TTC549 (cell line): ENCODE results near the gene MEI1.
"Not testable (repeated sequence)": the region's sequence is repeated elsewhere in the genome, so short reads cannot be mapped to it uniquely, and the experiment has no call there.

Experiments used
- FAIRE-seq: peaks from 2 replicates; lab custom pipeline; 2012; peaks lifted over from hg19 to GRCh38; lab: Jason Lieb, UNC

Gene MEI1

DNA sequence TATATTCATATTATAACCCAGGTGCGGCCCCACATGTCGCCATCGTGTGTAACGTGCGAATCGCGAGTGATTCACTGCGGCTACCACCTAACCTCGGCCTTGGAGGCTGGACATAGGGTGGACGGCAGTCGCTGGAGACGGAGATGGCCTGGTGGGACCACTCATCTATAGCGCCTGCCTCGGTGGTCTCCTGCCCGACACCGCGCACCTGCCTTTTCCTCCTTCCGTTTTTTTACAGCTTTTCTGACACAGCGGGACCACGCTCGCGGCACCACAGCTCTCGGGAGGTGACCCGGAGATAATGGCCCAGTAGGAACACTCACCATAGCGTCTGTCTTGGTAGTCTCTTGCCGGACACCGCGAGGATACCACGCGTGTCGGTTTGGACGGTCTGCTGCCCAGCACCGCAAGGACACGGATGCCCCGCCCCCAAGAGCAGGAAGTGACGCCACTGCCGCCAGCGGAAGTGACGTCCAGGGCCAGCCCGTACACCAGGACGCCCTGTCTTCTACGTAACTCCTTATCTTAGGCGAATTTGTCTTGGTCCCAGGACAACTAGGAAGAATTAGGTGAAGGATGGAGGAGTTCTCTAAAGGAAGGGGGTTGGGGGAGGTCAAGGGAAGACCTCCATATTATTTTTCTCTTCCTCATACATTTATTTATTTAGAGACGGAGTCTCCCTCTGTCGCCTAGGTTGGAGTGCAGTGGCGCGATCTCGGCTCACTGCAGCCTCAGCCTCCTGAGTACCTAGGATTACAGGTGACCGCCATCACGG is 17.1 kb upstream of the MEI1 start:
- FAIRE-seq: peak; percentile 67

DNA sequence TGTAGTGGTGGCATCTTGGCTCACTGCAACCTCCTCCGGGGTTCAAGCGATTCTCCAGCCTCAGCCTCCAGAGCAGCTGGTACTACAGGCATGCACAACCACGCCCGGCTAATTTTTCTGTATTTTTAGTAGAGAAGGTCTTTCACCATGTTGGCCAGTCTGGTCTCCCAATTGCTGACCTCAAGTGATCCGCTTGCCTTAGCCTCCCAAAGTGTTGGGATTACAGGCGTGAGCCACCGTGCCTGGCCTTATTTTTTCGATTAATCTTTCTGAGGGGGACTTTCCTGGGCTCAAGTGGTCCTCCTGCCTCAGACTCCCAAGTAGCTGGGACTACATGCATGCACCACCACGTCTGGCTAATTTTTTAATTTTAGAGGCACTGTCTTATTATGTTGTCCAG is 16.3 kb upstream of the MEI1 start:
- no peak for FAIRE-seq

DNA sequence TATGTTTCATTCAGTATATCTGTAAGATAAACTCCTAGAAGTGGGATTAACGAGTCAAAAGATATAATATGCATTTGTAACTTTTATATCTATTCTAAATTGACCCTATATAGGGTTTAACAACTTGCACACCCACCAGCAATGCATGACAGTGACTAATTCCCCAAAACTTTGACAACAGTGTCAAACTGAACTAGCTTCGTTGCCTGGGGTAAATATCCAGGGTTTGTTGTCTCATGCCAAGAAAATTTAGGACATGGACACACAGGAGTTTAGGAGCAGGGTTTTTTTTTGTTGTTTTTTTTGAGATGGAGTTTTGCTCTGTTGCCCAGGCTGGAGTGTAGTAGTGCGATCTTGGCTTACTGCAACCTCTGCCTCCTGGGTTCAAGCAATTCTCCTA is 15.7 kb upstream of the MEI1 start:
- FAIRE-seq: no peak

DNA sequence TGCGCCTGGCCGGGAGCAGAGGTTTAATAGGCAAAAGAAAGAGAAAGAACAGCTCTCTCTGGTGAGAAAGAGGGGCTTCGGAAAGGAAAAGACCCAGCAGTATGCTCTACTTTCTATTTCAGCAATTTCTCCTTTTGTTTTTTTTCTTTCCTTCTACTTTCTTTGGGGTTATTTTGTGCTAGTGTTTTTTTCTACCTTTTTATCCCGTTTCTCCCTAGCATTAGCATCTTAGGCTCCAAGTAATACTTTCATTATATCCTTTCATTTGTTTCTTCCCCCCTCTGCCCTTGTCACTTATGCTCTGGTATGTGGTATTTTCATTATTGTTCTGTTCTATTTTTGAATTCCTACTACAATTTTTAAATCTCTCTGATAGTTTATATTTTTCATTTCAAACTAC is 15.1 kb upstream of the MEI1 start:
- FAIRE-seq: no peak

DNA sequence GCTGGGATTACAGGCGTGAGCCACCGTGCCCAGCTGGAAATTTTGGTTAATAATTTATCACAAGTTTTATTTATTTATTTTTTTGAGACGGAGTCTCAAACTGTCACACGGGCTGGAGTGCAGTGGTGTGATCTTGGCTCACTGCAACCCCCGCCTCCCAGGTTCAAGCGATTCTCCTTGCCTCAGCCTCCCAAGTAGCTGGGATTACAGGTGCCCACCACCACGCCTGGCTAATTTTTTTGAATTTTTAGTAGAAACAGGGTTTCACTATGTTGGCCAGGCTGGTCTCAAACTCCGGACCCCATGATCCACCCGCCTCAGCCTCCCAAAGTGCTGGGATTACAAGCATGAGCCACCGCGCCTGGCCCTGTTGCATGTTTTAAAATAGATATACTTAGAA is 12.4 kb upstream of the MEI1 start:
- FAIRE-seq: not testable (repeated sequence)

DNA sequence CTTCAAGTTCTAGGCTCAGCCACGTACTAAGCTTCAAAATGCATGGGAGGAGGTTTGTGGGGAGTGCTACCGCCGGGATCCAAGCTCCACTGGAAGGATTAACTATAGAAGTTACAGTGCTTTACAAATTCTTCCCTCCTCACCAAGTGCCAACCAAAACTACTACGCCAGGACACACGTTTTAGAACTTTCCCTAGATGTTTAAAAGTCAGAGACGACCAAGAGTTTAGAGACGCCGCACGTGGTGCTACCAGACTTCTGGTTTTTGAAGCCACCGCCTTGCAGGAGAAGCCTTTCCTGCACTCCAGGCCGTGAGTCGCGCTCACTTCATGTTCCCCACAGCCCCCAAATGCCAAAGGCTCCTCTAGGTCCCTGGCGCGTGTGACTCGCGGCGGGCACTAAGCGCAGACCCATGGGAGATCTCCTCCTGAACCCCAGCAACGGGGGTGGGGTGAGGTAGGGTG is 11.4 kb upstream of the MEI1 start:
- FAIRE-seq: no peak

DNA sequence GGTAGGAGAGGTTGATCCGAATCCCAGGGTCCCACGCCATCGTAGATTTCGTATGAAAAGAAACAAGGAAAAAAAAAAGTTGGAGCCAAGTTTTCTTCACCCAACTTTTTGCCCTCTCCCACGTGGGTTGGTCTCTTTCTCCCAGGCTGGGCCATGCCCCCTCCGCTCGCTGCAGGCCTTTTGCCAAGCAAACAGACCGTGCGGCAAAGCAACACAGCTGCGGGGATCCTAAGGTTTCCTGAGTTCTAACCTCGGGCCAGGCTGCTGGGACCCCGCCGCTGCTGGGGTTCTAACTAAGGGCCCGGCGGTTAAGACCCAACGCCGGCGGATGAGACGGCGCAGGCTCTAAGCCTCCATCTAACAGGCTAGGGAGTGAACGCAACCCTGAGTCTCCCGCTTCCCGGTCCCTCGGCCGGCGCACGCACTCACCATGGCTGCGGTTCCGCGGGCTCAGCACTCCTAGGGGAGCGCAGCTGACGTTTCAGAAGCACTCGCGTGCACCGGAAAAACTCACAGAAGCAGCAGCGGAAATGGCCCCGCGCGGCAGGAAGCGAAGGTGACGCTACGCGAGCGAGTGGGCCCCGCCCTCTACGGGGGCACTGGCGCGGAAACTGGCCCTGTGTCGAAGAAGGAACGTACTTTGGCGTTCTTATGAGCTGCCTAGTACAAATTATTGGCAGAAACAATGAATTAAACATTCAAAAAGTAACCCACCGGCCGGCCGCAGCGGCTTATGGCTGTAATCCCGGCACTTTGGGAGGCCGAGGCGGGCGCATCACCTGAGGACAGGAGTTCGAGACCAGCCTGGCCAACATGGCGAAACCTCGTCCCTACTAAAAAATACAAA is 10.7 kb upstream of the MEI1 start, which contains the start of gene SNU13:
Gene SNU13 (minus strand): TSS at position 503 of the 847 bp plus-strand sequence. CDS start 71 bp downstream, at position 432.
- peak; percentile 56 for FAIRE-seq

DNA sequence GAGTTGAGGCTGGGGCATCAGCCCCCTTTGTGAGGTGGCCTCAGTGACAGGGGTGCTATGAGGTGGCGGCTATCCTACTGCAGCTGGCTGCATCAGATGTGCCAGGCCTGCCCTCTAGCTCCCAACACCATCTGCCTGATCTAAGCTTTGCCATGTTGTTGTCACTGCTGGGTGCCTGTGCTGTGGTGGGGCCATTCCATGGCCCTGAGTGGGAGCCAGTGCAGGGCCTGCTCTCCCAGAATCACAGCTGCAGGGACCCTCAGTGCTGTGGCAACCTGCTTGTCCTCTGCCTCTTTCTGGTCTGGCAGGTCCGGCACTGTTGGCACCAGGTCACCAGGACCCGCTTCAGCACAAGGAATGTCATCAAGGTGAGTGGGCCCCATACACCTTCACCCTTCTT is 8.8 kb upstream of the MEI1 start:
- no peak for FAIRE-seq

DNA sequence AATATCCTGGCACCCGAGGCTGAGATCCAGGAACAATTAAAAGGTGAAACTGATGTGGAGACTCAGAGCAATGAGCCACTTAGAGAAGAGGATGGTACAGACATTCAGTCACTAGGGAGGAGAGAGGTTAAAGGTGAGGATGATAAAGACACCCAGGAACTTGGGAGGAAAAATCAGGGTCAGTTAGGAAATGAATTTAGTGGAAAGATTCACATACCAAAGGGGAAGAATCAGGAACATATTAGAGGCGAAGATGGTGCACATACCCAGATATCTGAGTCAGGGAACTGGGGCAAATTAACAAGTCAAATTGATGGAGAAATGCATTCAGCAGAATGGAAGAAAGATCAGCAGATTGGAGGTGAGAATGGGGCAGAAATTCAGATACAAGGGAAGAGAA is 4.1 kb upstream of the MEI1 start:
- no peak for FAIRE-seq

DNA sequence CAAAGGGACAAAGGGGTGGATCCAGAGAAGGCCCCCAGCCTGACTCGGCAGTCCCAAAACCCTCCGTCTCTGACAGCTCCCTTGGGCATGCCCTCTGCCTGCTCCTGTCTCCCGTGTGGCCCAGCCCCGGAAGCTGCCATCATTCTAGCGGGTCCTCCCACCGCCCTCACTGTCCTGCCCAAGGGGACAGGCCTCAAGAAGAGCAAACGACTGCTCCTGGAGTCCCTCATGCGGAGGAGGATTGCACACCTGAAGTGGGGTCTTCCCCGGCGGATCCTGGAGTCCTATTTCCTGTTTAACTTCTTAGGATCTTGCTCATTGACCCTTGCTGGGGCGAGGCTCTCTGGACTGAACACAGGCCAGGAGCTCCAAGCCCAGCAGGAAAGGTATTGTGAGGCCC is 2.6 kb upstream of the MEI1 start:
- FAIRE-seq: no peak

DNA sequence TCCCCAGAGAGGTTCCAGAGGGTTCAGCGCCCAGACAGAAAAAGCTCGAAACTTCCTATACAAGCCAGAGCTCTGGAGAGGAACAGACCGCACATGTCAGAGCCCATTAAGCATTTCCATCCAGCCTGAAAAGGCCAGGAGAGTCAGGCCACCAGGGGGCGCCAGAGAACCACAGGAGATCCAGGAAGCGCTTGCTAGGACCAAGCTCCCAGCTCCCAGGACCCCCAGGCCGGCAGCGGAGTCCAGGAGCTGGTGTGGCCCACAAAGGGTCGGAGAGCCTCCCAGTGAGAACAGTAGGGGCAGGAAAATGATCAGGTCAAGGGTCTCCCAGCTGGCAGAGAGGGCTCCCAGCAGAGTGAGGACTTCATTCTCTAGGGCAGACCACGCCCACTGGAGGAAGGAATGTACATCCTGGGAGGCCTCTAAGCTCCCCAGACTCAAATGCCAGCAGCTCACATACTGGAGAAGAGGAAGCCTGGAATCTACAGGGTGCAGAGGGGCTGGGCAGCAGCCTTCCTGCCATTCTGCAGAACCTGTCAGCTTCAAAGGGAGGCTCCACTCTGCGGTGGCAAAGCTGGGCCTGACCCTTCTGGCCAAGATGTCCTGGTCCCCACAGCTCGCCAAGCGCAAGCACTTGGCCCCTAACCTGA is 2.1 kb upstream of the MEI1 start:
- no peak for FAIRE-seq

DNA sequence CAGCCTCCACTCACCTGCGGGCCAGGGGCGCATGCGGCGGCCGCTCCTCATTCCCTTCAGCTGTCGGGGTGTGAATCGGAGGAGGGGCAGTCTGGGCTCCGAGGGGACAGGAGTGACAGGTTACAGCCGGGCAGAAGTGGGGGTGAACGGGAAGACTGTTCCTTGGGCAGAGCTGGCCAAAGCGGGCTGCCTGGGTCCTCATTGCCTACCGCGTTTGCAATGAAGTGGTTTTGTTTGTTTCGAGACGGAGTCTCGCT is 733 bp downstream of the MEI1 start:
- no peak for FAIRE-seq

DNA sequence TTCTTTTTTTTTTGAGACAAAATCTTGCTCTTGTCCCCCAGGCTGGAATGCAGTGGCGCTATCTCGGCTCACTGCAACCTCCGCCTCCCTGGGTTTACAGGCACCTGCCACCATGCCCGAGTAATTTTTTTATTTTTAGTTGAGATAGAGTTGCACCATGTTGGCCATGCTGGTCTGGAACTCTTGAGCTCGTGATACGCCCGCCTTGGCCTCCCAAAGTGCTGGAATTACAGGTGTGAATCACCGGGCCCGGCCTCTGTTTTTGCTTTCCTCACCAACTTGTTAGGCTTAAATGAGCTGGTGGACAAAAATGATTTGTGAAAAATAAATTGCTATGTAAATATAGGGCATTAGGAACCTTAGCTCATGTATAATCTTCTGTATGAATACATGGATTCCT is 3.5 kb downstream of the MEI1 start:
- FAIRE-seq: no peak

DNA sequence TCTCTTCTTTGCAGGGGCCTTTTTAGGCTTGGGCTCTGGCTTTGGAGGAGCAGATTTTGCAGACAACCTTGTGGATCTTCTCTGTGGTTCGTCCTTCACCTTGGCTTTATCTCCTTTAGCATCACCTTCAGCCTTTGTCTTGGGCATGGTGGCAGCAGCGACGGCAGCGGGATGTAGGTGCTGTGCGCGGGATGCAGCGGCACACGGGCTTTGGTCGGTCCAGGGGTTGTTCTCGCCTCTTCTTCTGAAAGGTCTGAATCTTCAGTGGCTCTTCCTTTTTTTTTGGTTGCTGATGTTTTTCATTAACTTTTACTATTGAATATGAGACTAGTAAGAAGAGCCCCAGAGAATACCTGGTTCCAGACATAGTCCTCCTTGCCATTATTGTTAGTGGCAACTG is 10.0 kb downstream of the MEI1 start:
- FAIRE-seq: no peak

DNA sequence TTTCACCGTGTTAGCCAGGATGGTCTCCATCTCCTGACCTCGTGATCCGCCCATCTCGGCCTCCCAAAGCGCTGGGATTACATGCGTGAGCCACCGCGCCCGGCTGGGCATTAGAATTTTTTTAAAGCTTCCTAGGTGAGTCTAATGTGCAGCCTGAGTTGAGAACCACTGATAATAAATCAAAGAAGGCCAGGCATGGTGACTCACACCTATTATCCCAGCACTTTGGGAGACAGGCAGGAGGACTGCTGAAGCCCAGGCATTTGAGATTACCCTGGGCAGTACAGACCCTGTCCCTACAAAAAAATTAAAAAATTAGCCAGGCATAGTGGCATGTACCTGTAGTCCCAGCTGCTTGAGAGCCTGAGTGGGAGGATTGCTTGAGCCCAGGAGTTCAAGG is 13.7 kb downstream of the MEI1 start:
- FAIRE-seq: no peak

DNA sequence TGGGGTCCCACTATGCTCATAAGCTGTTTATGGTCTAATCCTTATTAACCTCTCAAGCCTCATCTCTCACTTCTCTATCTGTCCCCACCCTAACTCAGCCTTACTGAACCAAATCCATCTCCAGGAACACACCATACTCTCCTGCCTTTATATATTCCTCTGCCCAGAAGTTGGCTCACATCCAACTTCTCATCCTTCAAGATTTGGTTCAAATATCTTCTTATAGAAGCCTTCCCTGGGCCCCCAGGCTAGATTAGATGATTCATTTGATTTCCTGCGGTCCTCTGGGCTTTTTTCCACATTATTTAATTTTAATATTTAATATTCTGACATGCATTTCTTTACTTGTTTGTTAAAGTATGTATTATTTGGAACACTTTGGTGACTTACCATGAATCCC is 23.2 kb downstream of the MEI1 start:
- no peak for FAIRE-seq

DNA sequence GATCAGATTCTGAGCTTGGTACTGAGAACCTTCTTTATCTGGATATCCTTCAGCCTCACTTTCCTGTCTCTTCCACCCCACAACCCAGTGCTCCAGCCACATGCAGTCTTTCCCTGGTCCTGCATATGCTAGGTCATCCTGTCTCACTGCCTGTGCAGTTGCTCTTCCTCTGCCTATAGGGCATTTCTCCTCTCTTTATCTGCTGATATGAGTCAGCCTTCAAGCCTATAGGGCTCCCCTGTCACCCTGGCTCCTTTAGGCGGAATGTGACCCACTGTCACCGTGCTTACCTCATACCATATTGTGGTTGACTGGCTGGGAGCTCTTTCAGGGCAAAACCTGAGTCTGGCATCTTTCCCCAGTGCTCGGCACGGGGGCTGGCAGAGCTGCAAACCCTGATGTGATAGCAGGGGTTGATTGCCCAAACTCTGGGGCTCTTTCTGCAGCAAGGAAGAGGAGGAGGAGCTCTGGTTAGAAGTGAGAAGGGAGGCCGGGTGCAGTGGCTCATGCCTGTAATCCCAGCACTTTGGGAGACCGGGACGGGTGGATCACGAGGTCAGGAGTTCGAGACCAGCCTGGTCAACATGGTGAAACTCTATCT is 26.3 kb downstream of the MEI1 start:
- no peak for FAIRE-seq

DNA sequence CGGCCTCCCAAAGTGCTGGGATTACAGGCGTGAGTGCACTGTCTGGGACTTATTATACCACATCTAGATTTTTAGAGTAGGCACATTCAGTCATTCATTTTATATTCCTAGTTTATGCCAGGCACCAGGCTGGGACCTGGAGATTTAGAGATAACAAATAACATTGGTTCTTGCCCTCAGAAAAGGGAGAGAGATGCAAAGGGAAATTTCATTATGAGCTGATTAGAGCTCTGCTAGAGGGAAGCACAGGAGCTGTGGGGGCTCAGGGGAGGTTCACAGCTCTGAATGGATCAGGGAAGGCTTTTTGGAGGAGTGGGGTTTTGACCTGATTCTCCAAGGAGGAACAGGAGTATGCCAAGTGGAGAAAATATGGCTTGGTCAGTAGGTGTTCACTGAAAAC is 32.3 kb downstream of the MEI1 start:
- FAIRE-seq: no peak

DNA sequence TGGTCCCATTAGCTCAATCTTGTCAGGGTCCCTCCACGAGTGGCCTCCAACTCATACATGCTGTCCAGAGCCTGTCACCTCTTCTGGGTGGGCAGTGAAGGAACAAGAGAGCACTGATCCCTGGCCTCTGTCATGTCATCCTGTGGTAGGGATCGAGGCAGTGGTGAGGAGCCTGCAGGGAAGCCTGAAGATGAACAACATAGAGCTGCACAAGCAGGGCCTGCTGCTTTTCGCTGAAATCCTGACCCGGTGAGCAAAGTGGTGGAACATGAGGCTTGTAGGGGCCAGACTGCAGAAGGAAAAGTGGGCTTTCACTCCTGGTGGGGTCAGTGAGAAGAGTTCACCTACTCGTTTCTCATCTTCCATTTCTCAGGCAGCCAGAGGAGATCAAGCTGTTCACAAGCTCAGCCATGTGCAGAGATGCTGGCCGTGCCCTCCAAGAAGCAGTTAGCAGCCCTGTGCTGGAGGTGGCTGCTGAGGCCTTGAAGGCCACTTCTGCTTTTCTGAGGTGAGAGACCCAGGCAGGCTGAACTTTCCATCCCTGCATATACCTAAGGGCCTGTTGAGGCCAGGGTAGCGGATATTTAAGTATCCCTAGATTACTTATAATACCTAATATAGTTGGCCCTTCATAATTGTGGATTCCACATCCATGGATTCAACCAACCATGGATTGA is 32.9 kb downstream of the MEI1 start:
- FAIRE-seq: no peak

DNA sequence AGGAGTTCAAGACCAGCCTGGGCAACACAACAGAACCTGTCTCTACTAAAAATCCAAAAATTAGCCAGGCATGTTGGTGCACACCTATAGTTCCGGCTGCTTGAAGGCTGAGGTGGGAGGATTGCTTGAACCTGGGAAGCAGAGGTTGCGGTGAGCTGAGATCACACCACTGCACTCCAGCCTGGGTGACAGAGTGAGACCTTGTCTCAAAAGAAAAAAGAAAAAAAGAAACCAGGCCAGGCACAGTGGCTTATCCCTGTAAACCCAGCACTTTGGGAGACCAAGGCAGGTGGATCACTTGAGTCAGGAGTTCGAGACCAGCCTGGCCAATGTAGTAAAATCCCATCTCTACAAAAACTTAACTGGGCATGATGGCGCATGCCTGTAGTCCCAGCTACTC is 33.9 kb downstream of the MEI1 start:
- not testable (repeated sequence) for FAIRE-seq

DNA sequence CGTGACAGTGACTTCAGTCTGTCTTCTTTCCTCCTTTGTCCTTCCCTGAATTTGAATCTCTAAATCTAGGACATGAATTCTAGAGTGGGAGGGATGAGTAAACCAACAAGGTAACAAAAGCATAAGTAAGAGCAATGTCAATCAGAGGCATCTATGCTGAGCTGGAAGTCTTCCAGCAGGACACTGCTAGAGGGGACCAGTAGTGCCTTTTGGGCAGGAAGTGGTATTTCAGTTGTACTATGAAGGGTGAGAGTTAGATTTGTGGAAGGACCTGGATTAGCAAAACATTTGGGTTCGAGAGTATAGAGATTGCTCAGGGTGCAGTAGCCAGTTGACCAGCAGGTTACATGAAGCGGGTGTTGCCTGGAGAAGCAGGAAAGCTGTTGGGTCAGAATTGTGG is 40.3 kb downstream of the MEI1 start:
- no peak for FAIRE-seq

DNA sequence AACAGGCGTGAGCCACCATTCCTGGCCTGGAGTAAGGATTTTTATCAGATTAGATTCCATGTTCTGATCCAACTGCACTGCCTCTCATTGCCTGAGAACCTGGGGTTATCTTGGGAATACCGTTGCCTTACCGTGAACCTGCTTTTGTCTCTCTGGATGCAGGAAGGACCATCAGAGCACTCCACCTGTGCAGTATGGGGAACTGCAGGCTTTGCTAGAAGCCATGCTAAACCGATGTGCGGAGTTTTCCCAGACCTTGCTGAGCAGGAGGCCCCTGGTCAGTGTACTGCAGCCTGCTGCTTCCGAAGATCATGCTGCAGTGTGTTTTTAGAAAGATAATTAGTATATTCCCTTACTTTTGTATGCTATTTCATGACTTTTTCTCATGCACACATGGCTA is 43.6 kb downstream of the MEI1 start:
- no peak for FAIRE-seq
